NCI-H187 (cell line): ENCODE results near the gene MAP2.
A peak's percentile ranks its signal among the peaks of the same experiment; 100 is the strongest.

Experiments
- DNase-seq, 2 experiments: peaks; one replicate each; lab custom pipeline; 2025; lab: John Stamatoyannopoulos, UW

The MAP2 gene

GRCh38 chr2:209423562-209424198 is at the start of gene MAP2:
MAP2 (plus strand) TSS chr2:209424047; CDS start chr2:209653171, 229,124 bp downstream.
- DNase-seq = peak; percentile 19 to 61

DNA sequence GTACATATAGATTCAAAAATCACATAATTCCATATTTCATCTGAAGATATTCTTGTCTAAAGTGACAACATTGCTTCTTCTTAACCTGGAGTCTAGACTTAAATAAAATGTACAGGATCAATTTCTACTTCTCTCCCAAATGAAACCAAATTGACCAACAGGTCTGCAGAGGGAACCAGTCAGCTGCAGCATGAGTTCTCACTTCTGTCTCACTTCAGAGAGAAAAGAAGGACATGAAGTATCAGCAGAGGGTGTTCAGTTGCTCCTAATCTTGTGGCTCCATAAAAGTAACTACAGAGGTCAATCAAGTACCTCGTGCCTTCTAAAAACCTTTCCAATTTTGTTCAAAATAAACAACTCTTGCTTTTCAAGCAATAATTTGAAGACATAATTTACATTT is 47.2 kb upstream of the MAP2 start:
- no peak for DNase-seq

DNA sequence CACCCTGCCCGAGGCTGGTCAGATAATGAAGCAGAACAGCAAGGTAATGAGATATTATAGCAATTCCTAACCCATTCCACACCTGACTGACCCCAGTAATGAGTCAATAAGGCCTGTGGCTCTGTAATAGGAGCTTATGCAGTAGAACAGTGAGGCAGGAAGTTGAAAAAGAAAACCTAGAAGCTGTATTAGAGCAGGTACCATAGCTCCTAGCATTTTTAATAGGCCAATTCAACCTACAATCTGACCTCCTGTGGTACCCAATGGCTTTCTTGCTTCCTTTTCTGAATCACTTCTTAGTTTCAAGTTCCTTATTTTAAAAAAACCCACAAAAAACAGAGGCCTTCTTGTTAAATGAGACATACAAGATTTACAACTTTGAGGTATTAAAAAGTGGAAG is 43.6 kb upstream of the MAP2 start:
- DNase-seq = no peak

DNA sequence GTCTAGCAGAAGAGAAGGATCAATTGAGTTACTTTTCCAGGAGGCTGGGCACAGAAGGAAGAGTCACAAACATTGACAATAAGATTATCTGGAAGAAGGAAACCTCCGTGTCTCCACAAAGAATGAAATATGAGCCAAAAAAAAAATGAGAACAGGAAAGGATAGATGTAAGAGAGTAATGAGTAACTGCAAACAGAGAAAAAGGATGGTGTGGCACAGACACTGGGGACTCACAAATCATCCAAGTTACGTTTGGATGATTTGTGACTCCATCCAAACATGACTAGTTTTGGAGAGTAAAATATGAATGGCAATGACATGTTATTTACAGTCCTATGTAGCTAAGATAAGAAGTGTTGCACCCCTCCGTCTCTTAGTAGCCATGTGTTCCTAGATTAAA is 42.8 kb upstream of the MAP2 start:
- no peak for DNase-seq

- DNase-seq = no peak
Observed at GRCh38 chr2:209382775-209383174, 41.1 kb upstream of the MAP2 start.

DNA sequence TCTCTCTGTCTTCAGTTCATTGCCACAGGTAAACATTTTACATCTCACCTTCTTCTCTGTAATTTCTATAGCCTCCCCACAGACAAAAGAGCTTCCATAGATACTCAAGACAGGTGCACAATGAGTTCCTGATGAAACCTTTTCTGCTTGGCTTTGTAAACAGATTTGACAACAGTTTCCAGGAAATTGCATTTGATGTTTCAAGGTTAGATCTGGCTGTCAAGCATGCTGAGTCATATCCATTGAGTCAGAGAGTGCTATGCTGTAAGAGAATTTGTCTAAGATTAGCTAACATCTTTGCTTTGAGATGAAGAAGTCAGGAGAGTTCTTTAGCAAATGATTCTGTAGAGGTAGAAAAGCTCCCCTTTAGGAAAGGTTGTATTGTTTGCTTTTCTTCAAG is 40.6 kb upstream of the MAP2 start:
- no peak for DNase-seq

- no peak for DNase-seq
Observed at GRCh38 chr2:209387389-209387788, 36.5 kb upstream of the MAP2 start.

- DNase-seq = no peak
Observed at GRCh38 chr2:209388446-209389037, 35.3 kb upstream of the MAP2 start.

DNA sequence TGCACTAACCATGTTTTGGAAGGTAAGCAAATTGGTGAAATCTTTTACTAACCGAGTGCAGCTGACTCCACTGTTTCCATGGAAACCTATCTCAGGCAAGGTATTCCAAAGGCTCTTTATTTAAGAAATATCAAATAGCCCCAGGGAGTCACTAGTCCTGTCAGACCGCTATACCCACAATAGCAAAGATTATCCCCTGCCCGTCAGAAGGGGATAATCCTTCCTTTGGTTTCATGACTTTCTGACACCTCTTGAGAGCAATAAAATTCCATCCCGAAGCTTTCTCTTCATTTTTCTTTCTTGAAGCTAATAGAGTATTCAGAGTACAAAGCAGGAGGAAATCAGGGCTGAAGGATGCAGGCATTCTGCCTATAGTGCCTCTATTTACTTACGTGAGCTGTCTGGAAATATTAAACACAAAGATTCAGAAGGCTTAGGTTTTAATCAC is 34.7 kb upstream of the MAP2 start:
- DNase-seq = no peak

GRCh38 chr2:209390839-209391238 is 33.0 kb upstream of the MAP2 start:
- DNase-seq = no peak

DNA sequence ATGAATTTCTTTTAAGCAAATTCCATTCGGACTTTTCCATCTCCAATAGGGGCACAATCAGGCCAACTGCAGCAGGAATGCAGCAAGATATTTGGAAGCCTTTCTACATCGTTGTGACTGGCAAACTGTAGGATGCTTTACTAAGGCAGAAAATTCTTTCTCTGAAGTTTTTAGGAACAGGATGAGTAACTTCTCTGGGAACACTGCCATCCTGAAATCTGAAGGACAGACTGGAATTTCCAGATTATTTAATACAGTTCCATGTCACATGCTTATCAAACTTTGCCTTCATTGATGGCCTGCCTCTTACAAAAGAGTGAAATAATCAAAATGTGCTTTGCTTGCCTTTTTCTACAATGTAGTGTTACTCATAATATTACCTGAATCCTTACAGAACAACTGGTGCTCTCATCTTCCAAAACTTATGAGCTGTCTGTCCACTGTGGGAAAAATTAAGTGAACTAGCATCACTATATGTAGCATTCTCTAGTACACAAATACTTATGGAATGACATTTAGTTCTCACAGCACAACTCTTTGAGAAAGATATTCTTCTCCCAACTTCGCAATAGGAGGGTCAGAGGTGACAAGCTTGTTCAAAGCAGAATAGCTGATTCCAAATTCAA is 32.0 kb upstream of the MAP2 start:
- no peak for DNase-seq

DNA sequence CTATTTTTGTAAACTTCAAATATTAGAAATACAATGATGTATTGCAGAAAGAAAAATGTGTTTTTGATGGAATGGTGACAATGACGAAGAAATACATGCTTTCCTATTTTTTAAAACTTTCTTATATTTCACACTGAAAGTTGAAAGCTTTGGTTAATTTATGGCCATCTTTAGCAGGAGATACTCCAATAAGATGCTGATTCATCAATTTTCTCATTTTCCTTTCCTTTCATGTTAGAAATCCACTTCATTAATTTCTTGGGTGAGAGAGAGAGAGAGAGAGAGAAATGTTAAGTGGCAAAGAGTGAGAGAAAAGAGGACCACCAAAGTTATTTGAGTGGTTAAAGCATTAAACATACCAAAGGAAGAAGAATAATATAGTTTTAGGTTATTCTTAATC is 28.6 kb upstream of the MAP2 start:
- DNase-seq = no peak

DNA sequence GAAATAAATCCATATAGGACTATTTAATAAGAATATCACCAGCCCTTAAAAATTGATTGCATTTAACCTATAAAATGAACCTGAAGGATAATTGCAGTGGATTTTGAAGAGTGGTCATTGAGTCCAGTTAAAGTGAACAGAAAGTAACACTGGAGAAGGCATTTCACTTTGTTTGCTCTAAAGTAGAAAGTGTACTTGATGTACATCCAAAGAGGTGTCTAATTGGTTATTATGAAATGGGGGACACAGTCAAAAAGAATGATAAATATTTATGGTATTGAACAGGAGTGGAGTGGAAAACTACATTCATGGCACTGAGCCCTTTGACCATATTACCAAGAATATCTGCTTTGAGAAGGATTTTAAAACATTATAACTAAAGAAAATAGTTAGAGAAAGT is 28.2 kb upstream of the MAP2 start:
- no peak for DNase-seq

DNA sequence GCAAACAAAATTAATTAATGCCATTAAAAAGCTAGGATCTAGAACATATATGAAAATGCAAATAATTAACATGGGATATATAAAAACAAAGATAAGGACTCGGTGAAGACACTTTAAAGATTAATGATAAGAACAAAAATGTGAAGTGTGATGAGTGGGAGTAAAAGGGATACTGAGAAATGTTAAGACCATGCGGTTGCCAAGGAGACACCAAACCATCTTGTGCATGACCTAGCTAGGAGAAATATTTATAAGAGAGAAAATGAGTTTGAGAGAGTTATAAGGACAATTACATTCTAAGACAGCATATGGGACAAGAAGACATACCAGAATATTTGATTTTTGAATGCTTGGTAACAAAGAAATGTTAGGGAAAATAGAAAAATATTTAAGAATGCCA is 25.4 kb upstream of the MAP2 start:
- DNase-seq = no peak

DNA sequence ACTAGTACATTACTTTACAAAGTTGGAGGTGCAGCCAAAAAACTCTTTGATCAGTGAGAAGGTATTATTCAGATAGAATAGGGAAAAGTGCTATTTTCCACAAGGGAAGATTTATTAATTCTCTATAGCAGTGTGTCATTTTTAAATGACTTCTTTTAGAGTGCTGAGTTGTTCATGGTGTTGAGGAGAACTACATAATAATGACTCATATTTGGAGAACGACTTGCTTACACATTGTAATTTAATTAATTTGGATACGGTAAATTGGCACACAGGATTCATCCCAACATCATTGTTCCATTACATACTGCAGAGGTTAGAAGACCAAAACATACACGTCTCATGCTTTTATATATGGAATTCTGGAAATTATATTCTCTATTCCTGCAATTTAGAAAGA is 22.1 kb upstream of the MAP2 start:
- DNase-seq = no peak

DNA sequence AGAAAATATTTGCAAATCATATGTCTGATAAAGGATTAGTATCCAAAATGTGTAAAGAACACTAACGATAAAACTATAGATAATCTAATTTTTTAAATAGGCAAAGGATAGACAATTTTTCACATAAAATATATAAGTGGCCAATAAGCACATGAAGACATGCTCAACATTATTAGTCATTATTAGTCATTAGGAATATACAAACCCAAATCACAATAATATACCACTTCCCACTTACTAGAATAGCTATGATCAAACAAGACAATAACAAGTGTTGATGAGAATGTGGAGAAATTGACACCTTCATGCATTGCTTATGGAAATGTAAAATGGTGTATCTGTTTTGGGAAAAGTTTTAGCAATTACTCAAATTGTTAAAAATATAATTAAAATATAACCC is 12.6 kb upstream of the MAP2 start:
- no peak for DNase-seq

DNA sequence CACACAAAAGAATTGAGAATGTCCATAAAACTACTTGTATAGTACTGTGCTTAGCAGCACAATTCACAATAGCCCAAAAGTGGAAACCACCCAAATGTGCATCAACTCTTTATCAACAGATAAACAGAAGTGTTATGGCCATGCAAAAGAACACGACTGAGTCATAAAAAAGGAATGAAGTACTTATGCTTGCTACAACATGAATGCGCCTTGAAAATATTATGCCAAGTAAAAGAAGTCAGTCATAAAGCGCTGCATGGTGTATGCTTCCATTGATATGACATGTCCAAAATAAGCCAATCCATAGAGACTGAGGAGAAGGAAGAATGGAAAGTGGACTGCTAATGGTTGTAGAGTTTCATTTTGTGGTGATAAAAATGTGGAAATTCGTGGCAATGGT is 12.1 kb upstream of the MAP2 start:
- DNase-seq = no peak

DNA sequence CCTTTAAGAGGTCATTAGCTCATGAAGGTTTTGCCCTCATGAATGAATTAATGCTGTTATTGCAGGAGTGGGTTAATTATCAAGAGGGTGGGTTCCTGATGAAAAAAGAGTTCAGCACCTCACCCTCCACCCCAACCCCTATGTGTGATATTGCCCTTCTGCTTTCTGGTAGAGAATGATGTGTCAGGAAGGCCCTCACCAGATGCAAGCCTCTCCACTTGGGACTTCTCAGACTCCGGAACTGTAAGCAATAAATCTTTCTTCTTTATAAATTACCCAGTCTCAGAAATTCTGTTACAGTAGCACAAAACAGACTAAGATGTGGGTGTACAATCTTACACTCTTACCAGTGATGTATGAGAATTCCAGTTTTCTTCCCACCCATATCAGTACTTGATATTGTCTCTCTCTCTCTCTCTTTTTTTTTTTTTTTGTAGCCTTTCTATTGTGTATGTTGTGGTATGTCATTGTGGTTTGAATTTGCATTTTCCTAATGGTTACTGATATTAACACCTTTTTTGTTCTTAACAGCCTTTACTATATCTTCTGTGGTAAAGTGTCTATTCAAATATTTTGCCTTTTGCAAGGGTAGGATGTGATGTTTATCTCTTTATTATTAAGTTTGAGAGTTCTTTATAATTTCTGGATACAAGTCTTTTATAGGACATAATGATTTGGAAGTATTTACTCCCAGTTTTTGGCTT is 10.4 kb upstream of the MAP2 start:
- DNase-seq = no peak

DNA sequence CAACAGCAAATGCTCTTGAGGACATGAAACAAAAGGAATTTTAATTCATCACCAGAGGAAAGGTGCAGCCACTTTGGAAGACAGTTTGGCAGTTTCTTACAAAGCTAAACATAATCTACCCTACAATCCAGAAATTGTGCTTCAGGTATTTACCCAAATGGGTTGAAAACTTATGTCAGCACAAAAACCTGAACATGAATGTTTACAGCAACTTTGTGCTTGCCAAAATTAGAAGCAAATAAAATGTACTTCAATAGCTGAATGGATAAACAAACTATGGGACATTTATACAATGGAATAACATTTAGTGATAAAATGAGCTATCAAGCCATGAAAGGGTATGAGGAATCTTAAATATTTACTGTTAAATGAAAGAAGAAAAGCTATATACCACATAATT is 6.9 kb upstream of the MAP2 start:
- no peak for DNase-seq

DNA sequence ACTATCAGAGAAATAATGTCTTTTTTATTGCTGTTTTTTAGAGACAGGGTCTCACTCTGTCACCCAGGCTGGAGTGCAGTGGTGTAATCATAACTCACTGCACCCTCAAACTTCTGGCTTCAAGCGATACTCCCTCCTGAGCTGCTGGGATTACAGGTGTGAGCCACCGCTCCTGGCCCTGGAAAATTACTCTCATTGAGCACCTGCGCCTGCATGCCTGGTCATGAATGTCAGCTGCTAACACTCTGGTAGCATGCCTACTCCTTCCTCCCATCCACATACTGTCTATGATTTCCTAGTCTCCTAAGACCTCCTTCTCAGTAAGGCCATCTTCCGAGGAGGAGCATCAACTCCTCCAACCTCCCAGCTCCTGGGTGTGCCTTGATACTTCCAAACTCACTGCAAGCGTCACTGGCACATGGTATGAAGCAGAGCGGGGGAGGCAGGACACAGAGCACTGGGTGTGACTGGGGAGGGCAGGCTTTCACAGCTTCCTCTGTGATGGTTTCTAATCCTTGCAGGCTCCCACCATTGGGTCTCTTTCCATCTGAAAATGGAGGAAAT is 1.6 kb upstream of the MAP2 start:
- no peak for DNase-seq

GRCh38 chr2:209424199-209424701 is 403 bp downstream of the MAP2 start:
- peak; percentile 6 to 19 for DNase-seq

GRCh38 chr2:209424781-209425470 is 1.1 kb downstream of the MAP2 start:
- no peak for DNase-seq
